HepG2 (cell line): ENCODE measurements around the gene ANKRD39. TPM values are rescaled to one million over a fixed set of nuclear protein-coding genes. Genes with fewer than 3 reads are reported as not detected.
A peak's percentile ranks its signal among the peaks of the same experiment; 100 is the strongest.

Experiments
- CHD4 ChIP-seq: fragments of 200-600 bp; sonication (generic); IDR thresholded peaks from 2 replicates; pipeline ENCODE4 v1.7.0; 2017; ENCODE audit warnings: mild to moderate bottlenecking, low read length, borderline replicate concordance
- CREB1 ChIP-seq, 2 experiments: fragments of 450-650 bp in 1 of 2; IDR thresholded peaks; 2 replicates each; pipeline ENCODE4 v1.6.1; 2016 to 2017; ENCODE audit warnings: control low read depth in 1 of 2, mild to moderate bottlenecking in 1 of 2, missing compliant biosample characterization in 1 of 2, missing genetic modification characterization in 1 of 2
- FOXJ3 ChIP-seq: sonication (generic); formaldehyde crosslinking; IDR thresholded peaks from 2 replicates; pipeline ENCODE4 v1.4.0; 2020; ENCODE audit warnings: missing genetic modification reagents, mild to moderate bottlenecking, borderline replicate concordance
- HDAC6 ChIP-seq: fragments of 200-600 bp; sonication (generic); IDR thresholded peaks from 2 replicates; pipeline ENCODE4 v1.7.0; 2017; ENCODE audit warnings: mild to moderate bottlenecking, antibody characterized with exemption, low read length, low read depth
- IRX3 ChIP-seq: sonication (generic); formaldehyde crosslinking; IDR thresholded peaks from 2 replicates; pipeline ENCODE4 v1.8.1; 2023; ENCODE audit warnings: mild to moderate bottlenecking, low read depth, missing genetic modification reagents, borderline replicate concordance
- MYC ChIP-seq: sonication (generic); formaldehyde crosslinking; IDR thresholded peaks from 2 replicates; pipeline ENCODE4 v1.9.0; 2021; ENCODE audit warnings: missing genetic modification reagents, borderline replicate concordance
- PHF21A ChIP-seq: sonication (generic); formaldehyde crosslinking; IDR thresholded peaks from 2 replicates; pipeline ENCODE4 v1.5.0; 2020; ENCODE audit warnings: mild to moderate bottlenecking, missing genetic modification reagents
- RAD21 ChIP-seq: fragments of 450-650 bp; formaldehyde crosslinking; IDR thresholded peaks from 2 replicates; pipeline ENCODE4 v1.5.0; 2020; ENCODE audit warnings: mild to moderate bottlenecking
- SMAD1 ChIP-seq: sonication (generic); formaldehyde crosslinking; IDR thresholded peaks from 2 replicates; pipeline ENCODE4 v1.4.0; 2020; ENCODE audit warnings: missing genetic modification reagents, low read depth, mild to moderate bottlenecking, borderline replicate concordance
- SPEN ChIP-seq: sonication (generic); formaldehyde crosslinking; IDR thresholded peaks from 2 replicates; pipeline ENCODE4 v1.5.1; 2020; ENCODE audit warnings: low read depth, mild to moderate bottlenecking, missing genetic modification reagents
- TARDBP ChIP-seq: sonication (generic); formaldehyde crosslinking; IDR thresholded peaks from 2 replicates; pipeline ENCODE4 v1.8.0; 2022; ENCODE audit warnings: mild to moderate bottlenecking, missing genetic modification reagents
- TCF12 ChIP-seq, 2 experiments: fragments of 450-650 bp in 1 of 2; sonication (generic) in 1 of 2; formaldehyde crosslinking in 1 of 2; IDR thresholded peaks; 2 replicates each; pipeline versions ENCODE4 v1.6.1 to v1.8.0; 2017 to 2022; ENCODE audit warnings: antibody characterized with exemption in 1 of 2, mild to moderate bottlenecking in 1 of 2, missing genetic modification reagents in 1 of 2, moderate library complexity in 1 of 2
- ZFP90 ChIP-seq: sonication (generic); formaldehyde crosslinking; IDR thresholded peaks from 2 replicates; pipeline ENCODE4 v1.8.0; 2022; ENCODE audit warnings: missing genetic modification reagents, mild to moderate bottlenecking, inconsistent platforms, borderline replicate concordance
- ZNF431 ChIP-seq: sonication (generic); formaldehyde crosslinking; IDR thresholded peaks from 2 replicates; pipeline ENCODE4 v1.9.0; 2022; ENCODE audit warnings: missing genetic modification reagents, low read depth, mild to moderate bottlenecking, borderline replicate concordance
- ZNF577 ChIP-seq: sonication (generic); formaldehyde crosslinking; IDR thresholded peaks from 2 replicates; pipeline ENCODE4 v1.4.0; 2020; ENCODE audit warnings: mild to moderate bottlenecking, low read depth, missing genetic modification reagents, borderline replicate concordance
- ZNF660 ChIP-seq: sonication (generic); formaldehyde crosslinking; IDR thresholded peaks from 2 replicates; pipeline ENCODE4 v1.5.1; 2020; ENCODE audit warnings: mild to moderate bottlenecking, low read depth, missing genetic modification reagents, borderline replicate concordance
- ZNF768 ChIP-seq: sonication (generic); formaldehyde crosslinking; IDR thresholded peaks from 2 replicates; pipeline ENCODE4 v1.4.0; 2020; ENCODE audit warnings: missing genetic modification reagents
- ZNF788 ChIP-seq: sonication (generic); formaldehyde crosslinking; IDR thresholded peaks from 2 replicates; pipeline ENCODE4 v1.5.0; 2020; ENCODE audit warnings: mild to moderate bottlenecking, missing genetic modification reagents, borderline replicate concordance
- ZNF891 ChIP-seq: sonication (generic); formaldehyde crosslinking; IDR thresholded peaks from 2 replicates; pipeline ENCODE4 v1.5.0; 2020; ENCODE audit warnings: mild to moderate bottlenecking, missing genetic modification reagents
- ZSCAN29 ChIP-seq: sonication (generic); formaldehyde crosslinking; conservative IDR thresholded peaks from 2 replicates; pipeline ENCODE4 v1.4.0; 2020; ENCODE audit warnings: mild to moderate bottlenecking, missing genetic modification reagents
- ZSCAN30 ChIP-seq: sonication (generic); formaldehyde crosslinking; IDR thresholded peaks from 2 replicates; pipeline ENCODE4 v1.5.0; 2020; ENCODE audit warnings: mild to moderate bottlenecking, missing genetic modification reagents
- polyA plus RNA-seq, 8 experiments: library from polyadenylated mRNA; depleted of rRNA in 3 of 8; stranded (reverse) in 7 of 8; unstranded in 1 of 8; fragments of >200 nt; fragmentation: Illumina TruSeq in 4 of 8; extraction: Trizol in 4 of 8; gene quantifications; 2 replicates each; pipeline versions ENCODE4 v1.2.1 to v1.2.3, GENCODE V29; 2011 to 2016; ENCODE audit warnings: low read depth in 4 of 8, missing spikeins in 1 of 8, mixed read lengths in 1 of 8; ENCODE audit not compliant: insufficient read depth in 1 of 8
- total RNA-seq, 5 experiments: library from RNA; depleted of rRNA; stranded (reverse); fragments of >200 nt; fragmentation: Illumina TruSeq; extraction: Trizol; gene quantifications; 2 replicates each; pipeline ENCODE4 v1.2.3, GENCODE V29; 2016; ENCODE audit warnings: low read depth in 1 of 5
- TF ChIP-seq, protein P1 (sequence below): fragments of 450-650 bp; IDR thresholded peaks from 2 replicates; pipeline ENCODE4 v1.6.1; 2017; ENCODE audit warnings: mild to moderate bottlenecking
- TF ChIP-seq, protein P2 (sequence below): sonication (generic); formaldehyde crosslinking; IDR thresholded peaks from 2 replicates; pipeline ENCODE4 v1.8.0; 2022; ENCODE audit warnings: mild to moderate bottlenecking, missing genetic modification reagents; ENCODE audit not compliant: insufficient replicate concordance
- TF ChIP-seq, protein P3 (sequence below): IDR thresholded peaks from 2 replicates; pipeline ENCODE4 v1.6.1; 2016; ENCODE audit warnings: missing biosample characterization, missing genetic modification reagents, low read depth

ANKRD39 gene
- total and polyA plus RNA-seq, 2 of the 13 experiments (the other 11 are each of a cell fraction or from before 2014, with no cell fraction given): 23.2 to 24.8 TPM

DNA sequence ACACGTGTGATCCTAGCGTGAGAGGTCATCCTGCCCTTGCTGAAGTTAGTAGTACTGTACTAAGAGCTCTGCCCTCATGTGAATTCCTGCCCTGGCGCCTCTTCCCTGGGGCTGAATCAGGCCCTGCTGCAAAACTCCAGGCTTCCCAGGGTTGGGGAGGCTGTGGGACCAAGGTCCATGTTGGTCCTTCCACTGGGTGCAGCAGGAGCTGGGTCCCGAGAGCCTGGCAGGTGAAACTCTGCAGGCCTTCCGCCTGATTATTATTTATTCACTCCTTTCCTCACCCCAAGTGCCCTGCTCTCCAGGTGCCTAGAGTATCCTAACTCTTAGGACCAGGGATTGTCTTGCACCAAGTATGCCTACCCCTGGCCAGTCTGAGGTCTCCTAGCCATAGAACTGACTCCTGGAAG is 47.0 kb downstream of the ANKRD39 start (continued):
- TF ChIP-seq ZNF891 (CRISPR knock-in tag) (no peak; the same call in 1 of the 2 replicates), RAD21 (CRISPR knock-in tag) (0 out of 2 replicates have a peak, but pooled peaks have one; percentile 26), HDAC6 (no peak), ZNF768 (CRISPR knock-in tag) (no peak), ZNF660 (CRISPR knock-in tag) (no peak), FOXJ3 (no peak), MYC (peak; percentile 31; the same call in 1 of the 2 replicates), ZSCAN30 (CRISPR knock-in tag) (no peak), ZSCAN29 (CRISPR knock-in tag) (peak; percentile 47; the same call in 1 of the 2 replicates), TARDBP (CRISPR knock-in tag) (no peak), SMAD1 (CRISPR knock-in tag) (no peak), CREB1 (IDR thresholded peaks at IDR 0.05) (no peak), CREB1 (CRISPR knock-in tag; IDR thresholded peaks at IDR 0.05) (no peak), CHD4 (no peak), PHF21A (CRISPR knock-in tag) (peak; percentile 82), ZFP90 (CRISPR knock-in tag) (no peak), ZNF431 (CRISPR knock-in tag) (0 out of 2 replicates have a peak, but pooled peaks have one; percentile 49), SPEN (CRISPR knock-in tag) (no peak; the same call in 1 of the 2 replicates), IRX3 (CRISPR knock-in tag) (no peak), TCF12 (IDR thresholded peaks at IDR 0.05) (no peak), TCF12 (CRISPR knock-in tag; IDR thresholded peaks at IDR 0.05) (no peak), ZNF577 (CRISPR knock-in tag) (no peak), ZNF788 (no peak)
- TF ChIP-seq, protein P1, sequence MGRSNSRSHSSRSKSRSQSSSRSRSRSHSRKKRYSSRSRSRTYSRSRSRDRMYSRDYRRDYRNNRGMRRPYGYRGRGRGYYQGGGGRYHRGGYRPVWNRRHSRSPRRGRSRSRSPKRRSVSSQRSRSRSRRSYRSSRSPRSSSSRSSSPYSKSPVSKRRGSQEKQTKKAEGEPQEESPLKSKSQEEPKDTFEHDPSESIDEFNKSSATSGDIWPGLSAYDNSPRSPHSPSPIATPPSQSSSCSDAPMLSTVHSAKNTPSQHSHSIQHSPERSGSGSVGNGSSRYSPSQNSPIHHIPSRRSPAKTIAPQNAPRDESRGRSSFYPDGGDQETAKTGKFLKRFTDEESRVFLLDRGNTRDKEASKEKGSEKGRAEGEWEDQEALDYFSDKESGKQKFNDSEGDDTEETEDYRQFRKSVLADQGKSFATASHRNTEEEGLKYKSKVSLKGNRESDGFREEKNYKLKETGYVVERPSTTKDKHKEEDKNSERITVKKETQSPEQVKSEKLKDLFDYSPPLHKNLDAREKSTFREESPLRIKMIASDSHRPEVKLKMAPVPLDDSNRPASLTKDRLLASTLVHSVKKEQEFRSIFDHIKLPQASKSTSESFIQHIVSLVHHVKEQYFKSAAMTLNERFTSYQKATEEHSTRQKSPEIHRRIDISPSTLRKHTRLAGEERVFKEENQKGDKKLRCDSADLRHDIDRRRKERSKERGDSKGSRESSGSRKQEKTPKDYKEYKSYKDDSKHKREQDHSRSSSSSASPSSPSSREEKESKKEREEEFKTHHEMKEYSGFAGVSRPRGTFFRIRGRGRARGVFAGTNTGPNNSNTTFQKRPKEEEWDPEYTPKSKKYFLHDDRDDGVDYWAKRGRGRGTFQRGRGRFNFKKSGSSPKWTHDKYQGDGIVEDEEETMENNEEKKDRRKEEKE: no peak
- TF ChIP-seq, protein P2, sequence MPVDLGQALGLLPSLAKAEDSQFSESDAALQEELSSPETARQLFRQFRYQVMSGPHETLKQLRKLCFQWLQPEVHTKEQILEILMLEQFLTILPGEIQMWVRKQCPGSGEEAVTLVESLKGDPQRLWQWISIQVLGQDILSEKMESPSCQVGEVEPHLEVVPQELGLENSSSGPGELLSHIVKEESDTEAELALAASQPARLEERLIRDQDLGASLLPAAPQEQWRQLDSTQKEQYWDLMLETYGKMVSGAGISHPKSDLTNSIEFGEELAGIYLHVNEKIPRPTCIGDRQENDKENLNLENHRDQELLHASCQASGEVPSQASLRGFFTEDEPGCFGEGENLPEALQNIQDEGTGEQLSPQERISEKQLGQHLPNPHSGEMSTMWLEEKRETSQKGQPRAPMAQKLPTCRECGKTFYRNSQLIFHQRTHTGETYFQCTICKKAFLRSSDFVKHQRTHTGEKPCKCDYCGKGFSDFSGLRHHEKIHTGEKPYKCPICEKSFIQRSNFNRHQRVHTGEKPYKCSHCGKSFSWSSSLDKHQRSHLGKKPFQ: no peak
- TF ChIP-seq, protein P3, sequence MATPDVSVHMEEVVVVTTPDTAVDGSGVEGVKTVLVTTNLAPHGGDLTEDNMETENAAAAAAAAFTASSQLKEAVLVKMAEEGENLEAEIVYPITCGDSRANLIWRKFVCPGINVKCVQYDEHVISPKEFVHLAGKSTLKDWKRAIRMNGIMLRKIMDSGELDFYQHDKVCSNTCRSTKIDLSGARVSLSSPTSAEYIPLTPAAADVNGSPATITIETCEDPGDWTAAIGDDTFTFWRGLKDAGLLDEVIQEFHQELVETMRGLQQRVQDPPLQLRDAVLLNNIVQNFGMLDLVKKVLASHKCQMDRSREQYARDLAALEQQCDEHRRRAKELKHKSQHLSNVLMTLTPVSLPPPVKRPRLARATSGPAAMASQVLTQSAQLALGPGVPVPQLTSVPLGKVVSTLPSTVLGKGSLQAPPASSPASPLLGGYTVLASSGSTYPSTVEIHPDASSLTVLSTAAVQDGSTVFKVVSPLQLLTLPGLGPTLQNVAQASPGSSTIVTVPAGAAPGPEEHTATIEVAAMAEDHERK (CRISPR knock-in tag): no peak
